ENCODE results near the gene EML1.

DNA sequence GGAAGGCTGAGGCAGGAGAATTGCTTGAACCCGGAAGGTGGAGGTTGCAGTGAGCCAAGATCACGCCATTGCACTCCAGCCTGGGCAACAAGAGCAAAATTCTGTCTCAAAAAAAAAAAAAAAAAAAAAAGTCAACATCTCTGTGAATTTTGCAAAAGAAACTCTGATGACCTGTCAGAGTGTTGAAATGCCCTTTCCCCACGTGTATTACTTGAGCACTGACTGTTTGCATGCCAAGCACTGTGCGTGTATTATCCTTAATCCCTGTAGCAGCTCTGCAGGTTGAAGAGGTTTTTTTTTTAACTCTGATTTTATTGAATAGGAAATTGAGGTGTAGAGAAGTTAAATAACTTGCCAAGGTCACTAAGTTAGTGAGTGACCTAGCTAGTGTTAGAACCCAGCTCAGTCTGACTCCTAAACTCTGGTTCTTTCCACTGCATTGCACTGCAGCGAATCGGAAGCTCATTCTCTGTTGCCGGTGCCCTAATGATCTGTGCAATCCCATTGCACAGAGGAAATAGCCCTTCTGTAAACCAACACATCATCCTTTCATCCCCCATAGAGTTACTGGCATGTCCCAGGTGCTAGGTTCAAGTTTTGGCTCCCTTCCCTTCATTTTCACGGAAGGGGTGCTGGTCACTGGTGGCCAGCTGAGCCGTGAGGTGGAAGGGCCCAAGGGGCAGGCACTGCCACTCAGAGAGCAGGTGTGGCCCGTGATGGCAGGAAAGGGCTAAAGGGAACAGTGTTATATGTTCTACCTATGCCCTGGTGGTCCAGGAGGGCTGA is 122.3 kb downstream of the EML1 start:
- TF ChIP-seq KLF13 (CRISPR knock-in tag; IDR thresholded peaks at IDR 0.05) (no peak), XRCC5 (optimal IDR thresholded peaks at IDR 0.05; ENCODE audit: low read length) (no peak)
- TF ChIP-seq, protein P1, sequence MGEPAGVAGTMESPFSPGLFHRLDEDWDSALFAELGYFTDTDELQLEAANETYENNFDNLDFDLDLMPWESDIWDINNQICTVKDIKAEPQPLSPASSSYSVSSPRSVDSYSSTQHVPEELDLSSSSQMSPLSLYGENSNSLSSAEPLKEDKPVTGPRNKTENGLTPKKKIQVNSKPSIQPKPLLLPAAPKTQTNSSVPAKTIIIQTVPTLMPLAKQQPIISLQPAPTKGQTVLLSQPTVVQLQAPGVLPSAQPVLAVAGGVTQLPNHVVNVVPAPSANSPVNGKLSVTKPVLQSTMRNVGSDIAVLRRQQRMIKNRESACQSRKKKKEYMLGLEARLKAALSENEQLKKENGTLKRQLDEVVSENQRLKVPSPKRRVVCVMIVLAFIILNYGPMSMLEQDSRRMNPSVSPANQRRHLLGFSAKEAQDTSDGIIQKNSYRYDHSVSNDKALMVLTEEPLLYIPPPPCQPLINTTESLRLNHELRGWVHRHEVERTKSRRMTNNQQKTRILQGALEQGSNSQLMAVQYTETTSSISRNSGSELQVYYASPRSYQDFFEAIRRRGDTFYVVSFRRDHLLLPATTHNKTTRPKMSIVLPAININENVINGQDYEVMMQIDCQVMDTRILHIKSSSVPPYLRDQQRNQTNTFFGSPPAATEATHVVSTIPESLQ (CRISPR knock-in tag; conservative IDR thresholded peaks at IDR 0.05) = no peak
